Measurements from ENCODE around the gene DNAH10. TPM values are rescaled to one million over a fixed set of nuclear protein-coding genes. Genes with fewer than 3 reads are reported as not detected.

DNAH10 gene
- total RNA-seq, 1 donor from 2014 or later: under 0.01 TPM

DNA sequence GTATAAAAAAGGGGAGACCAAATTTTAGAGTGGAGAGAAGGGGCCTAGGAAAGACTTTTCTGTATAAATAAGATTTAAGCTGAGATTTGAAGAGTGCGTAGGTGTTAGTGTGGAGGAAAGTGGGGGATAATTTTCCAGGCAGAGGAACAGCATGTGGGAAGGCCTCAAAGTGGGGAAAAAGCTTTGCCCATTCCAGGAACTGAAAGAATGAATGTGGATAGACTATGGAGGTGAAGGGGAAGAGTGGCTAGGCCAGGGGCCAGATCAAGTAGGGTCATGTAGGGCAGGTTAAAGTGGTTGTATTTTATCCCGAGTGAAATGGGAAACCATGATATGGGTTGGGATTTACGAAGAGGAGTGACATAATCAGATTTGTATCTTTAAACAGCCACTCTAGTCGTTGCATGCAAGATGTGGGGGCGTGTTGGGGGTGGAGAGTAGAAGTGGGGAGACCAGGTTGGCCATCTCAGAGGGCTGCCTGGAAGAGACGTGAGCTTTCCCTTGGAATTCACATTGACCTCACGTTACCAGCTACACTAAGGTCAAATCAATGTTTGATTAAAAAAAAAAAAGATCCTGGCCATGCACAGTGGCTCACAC lies 214.2 kb downstream of the DNAH10 start:
- no peak for DNase-seq (ENCODE audit: low read depth)
- Histone ChIP-seq H3K36me3 (ENCODE audit: control insufficient read depth, insufficient read depth, low read length) (peaks cover 2% of the 10 kb centered on the region), H3K27me3 (ENCODE audit: control insufficient read depth, insufficient read depth, low read length) (no peaks in the 10 kb centered on the region), H3K4me3 (ENCODE audit: low read depth, low read length) (no peak overlapping the region)
- FAIRE-seq: no peak
- TF ChIP-seq, protein P1, sequence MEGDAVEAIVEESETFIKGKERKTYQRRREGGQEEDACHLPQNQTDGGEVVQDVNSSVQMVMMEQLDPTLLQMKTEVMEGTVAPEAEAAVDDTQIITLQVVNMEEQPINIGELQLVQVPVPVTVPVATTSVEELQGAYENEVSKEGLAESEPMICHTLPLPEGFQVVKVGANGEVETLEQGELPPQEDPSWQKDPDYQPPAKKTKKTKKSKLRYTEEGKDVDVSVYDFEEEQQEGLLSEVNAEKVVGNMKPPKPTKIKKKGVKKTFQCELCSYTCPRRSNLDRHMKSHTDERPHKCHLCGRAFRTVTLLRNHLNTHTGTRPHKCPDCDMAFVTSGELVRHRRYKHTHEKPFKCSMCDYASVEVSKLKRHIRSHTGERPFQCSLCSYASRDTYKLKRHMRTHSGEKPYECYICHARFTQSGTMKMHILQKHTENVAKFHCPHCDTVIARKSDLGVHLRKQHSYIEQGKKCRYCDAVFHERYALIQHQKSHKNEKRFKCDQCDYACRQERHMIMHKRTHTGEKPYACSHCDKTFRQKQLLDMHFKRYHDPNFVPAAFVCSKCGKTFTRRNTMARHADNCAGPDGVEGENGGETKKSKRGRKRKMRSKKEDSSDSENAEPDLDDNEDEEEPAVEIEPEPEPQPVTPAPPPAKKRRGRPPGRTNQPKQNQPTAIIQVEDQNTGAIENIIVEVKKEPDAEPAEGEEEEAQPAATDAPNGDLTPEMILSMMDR (IDR thresholded peaks at IDR 0.05; ENCODE audit: insufficient read depth, low read length, severe bottlenecking): no peak

DNA sequence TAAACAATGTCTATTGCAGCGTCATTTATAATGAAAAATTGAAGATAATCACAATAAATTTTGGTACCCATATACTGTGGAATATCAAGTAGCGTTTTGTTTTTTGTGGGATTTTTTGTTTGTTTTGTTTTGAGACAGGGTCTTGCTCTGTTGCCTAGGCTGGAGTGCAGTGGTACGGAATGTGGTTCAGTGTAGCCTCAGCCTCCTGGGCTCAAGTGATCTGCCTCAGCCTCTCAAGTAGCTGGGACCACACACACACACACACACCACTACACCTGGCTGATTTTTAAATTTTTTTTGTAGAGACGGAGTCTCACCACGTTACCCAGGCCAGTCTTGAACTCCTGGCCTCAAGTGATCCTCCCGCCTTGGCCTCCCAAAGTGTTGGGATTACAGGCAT lies 217.5 kb downstream of the DNAH10 start:
- no peak for FAIRE-seq
- Histone ChIP-seq H3K27me3 (ENCODE audit: control insufficient read depth, insufficient read depth, low read length) (no peaks in the 10 kb centered on the region), H3K36me3 (ENCODE audit: control insufficient read depth, insufficient read depth, low read length) (peaks cover 2% of the 10 kb centered on the region), H3K4me3 (ENCODE audit: low read depth, low read length) (no peak overlapping the region)
- DNase-seq (ENCODE audit: low read depth): no peak
- TF ChIP-seq, protein P1 (IDR thresholded peaks at IDR 0.05; ENCODE audit: insufficient read depth, low read length, severe bottlenecking): no peak

DNA sequence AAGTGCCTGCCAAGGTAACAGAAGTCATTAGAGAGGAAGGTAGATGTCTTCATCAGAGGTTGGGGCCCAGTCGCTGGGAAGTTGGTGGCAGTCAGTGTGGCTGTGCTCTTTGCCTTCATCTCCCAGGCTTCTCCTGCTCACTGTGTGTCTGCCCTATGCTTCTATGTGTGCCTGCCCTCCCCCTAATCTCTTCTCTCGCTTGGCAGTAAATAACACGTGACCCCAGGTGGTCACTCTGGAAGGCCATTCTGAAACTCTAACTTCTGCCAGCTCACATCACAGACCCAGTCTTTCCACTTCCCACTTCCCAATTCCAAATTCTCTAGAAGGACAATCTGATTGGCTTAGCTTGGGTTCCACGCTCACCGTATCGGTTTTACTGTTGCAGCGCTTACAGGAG lies 220.2 kb downstream of the DNAH10 start:
- Histone ChIP-seq H3K36me3 (ENCODE audit: control insufficient read depth, insufficient read depth, low read length) (no peaks in the 10 kb centered on the region), H3K27me3 (ENCODE audit: control insufficient read depth, insufficient read depth, low read length) (no peaks in the 10 kb centered on the region), H3K4me3 (ENCODE audit: low read depth, low read length) (no peak overlapping the region)
- TF ChIP-seq, protein P1 (IDR thresholded peaks at IDR 0.05; ENCODE audit: insufficient read depth, low read length, severe bottlenecking): no peak
- FAIRE-seq (peak; percentile 55), DNase-seq (ENCODE audit: low read depth) (no peak)

- TF ChIP-seq, protein P1 (IDR thresholded peaks at IDR 0.05; ENCODE audit: insufficient read depth, low read length, severe bottlenecking): peak; percentile 71
- no peak overlapping the region for H3K4me3 ChIP-seq (ENCODE audit: low read depth, low read length)
- H3K36me3 ChIP-seq (ENCODE audit: control insufficient read depth, insufficient read depth, low read length): peaks cover 2% of the 10 kb centered on the region
- FAIRE-seq (no peak), DNase-seq (ENCODE audit: low read depth) (peak; percentile 60)
- H3K27me3 ChIP-seq (ENCODE audit: control insufficient read depth, insufficient read depth, low read length): no peaks in the 10 kb centered on the region
Observed at GRCh38 chr12:123983822-123984485, 221.9 kb downstream of the DNAH10 start.

- FAIRE-seq: no peak
- TF ChIP-seq, protein P1 (IDR thresholded peaks at IDR 0.05; ENCODE audit: insufficient read depth, low read length, severe bottlenecking): no peak
- Histone ChIP-seq H3K4me3 (ENCODE audit: low read depth, low read length) (no peak overlapping the region), H3K36me3 (ENCODE audit: control insufficient read depth, insufficient read depth, low read length) (peaks cover 2% of the 10 kb centered on the region), H3K27me3 (ENCODE audit: control insufficient read depth, insufficient read depth, low read length) (no peaks in the 10 kb centered on the region)
- no peak for DNase-seq (ENCODE audit: low read depth)
Observed at GRCh38 chr12:123984903-123985302, 222.8 kb downstream of the DNAH10 start.

Other genes with a start within 250 kb of the DNAH10 start
- gene RILPL1, start 228.6 kb upstream of the DNAH10 start, total RNA-seq: 7.9 and 8.6 TPM in 2 replicates
- gene TMED2, start 177.7 kb upstream of the DNAH10 start, total RNA-seq: 592 and 595 TPM in 2 replicates
- 16.5 and 23.4 TPM in 2 replicates for gene DDX55, start 160.2 kb upstream of the DNAH10 start, total RNA-seq
- 36.4 and 47.4 TPM in 2 replicates for gene EIF2B1, start 128.6 kb upstream of the DNAH10 start, total RNA-seq
- gene GTF2H3, start 128.5 kb upstream of the DNAH10 start, total RNA-seq: 38.7 and 39.2 TPM in 2 replicates
- gene TCTN2, start 91.2 kb upstream of the DNAH10 start, total RNA-seq: 3.9 and 5.4 TPM in 2 replicates
- 18.2 TPM in 2 replicates for gene ATP6V0A2, start 49.9 kb upstream of the DNAH10 start, total RNA-seq
- gene CCDC92, start 210.5 kb downstream of the DNAH10 start, total RNA-seq: 4.5 and 7.0 TPM in 2 replicates
- gene ZNF664, start 210.9 kb downstream of the DNAH10 start, total RNA-seq: 83.2 and 88.2 TPM in 2 replicates